Epidermal melanocyte (primary cell): ENCODE measurements around the gene NAXD.
"Not testable (repeated sequence)": the region's sequence is repeated elsewhere in the genome, so short reads cannot be mapped to it uniquely, and the experiment has no call there.

Source experiments
- DNase-seq: peaks from one replicate; pipeline ENCODE4 v3.0.0; 2011; ENCODE audit warnings: low spot score; ENCODE audit not compliant: insufficient read length

NAXD gene

GRCh38 chr13:110593430-110594130 is 21.8 kb upstream of the NAXD start:
- no peak for DNase-seq

DNA sequence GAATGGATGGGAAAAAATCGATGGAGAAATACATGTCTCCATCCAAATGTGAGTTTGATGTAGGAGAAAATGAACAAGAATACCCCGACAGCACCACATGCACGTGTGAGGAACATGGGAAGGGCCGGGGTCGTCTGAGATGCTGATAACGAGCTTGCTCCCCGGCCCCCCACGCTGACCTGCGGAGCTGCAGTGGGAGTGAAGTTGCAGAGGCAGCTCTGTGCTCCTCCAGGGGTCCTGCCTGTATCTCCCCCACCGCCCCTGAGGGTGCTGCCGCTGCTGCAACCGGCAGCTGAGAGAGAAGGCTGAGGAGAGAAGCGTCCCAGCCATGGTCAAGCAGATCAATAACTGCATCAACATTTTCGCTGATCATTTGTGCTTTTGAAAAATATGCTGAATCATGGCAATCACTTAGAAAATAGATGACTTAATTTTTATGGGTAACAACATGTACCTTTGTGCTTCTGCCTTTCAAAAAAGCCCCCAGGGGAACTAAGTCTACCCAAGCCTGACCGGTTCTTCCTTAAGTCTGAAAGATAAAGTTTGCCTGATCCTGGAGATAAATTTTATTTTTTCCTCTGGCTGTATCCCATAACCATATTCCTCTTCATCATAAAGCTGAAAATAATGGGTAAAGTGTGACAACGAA is 18.2 kb upstream of the NAXD start:
- DNase-seq, result no peak

DNA sequence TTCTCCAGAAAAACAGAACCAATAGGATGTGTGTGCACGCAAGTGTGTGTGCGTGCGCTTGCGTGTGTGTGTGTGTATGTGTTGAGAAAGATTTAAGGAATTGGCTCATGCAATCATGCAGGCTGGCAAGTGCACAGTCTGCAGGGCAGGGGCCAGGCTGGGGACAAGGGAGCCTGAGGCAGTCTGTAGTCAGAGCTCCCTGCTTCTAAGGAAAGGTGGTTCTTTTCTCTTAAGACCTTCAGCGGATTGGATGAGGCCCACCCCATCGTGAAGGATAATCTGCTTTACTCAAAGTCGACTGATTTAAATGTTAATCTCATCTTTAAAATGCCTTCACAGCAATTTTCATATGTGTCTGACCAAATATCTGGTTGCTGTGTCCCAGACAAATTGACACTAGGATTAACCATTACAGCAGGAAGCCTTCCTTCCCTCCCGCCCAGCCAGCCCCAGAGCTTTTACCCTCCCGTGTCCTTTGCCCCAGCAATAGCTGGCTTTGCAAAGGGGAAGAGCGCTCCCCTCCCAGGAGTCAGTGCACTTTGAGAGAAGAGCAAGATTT is 15.0 kb upstream of the NAXD start:
- DNase-seq, result no peak

GRCh38 chr13:110600980-110601379 is 14.4 kb upstream of the NAXD start:
- no peak for DNase-seq

- no peak for DNase-seq
Measured at GRCh38 chr13:110605132-110605531, 10.2 kb upstream of the NAXD start.

DNA sequence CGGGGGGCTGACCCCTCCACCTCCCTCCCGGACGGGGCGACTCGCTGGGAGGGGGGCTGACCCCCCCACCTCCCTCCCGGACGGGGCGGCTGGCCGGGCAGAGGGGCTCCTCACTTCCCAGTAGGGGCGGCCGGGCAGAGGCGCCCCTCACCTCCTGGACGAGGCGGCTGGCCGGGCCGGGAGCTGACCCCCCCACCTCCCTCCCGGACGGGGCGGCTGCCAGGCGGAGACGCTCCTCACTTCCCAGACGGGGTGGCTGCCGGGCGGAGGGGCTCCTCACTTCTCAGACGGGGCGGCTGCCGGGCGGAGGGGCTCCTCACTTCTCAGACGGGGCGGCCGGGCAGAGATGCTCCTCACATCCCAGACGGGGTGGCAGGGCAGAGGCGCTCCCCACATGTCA is 9.1 kb upstream of the NAXD start:
- not testable (repeated sequence) for DNase-seq

DNA sequence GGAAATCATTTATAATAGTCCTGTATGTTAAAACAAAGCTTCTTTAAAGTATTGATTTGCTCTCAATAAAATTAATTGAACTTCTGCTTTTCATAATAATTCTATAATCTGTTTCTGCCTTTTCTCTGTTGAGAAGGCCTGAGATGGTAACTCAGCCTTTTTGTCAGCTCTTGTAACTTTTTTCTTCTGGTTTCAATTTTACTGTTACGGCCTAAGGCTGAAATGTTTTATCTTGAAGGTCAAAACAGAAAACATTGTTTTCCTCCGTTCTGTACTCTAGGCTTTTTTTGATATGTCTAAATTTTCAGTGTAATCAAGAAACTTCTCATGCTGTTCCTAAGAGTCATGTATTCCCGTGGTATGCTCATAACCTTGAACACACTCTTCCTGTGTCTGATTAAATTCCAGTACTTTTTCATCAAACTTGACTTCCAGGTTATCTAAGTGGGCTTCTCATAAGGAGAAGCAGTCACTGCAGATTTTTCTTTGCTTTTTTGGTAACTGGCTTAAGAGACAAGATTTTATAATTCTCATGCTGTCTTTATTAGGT is 7.6 kb upstream of the NAXD start:
- no peak for DNase-seq

DNA sequence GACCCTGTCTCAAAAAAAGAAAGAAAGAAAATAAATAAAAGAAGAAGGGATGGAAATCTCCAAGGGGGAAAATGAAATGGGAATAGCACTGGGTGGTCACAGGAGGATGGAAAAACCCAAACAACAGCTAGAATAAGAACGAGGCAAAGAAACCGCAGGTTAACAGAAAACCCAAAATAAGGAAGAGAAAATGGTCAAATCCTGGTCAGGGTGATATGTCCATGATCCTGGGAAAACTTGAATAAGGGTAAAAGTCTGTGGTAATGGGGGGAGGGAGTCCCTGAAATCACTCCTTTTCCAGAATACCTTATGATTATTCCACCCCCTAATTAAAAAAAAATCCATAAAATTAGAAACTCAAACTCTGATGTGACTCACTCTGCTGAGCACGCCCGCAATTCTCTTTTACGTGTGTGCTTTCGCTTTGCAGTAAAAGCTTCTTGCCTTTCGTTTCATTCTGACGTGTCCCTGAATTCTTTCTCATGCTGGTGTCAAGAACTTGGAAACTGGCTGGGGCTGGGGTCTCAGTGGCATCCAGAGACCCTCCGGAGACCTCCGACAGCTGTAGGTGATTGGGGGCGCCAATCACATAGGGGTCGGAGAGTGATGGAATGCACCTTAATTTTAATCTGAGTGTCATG is 4.3 kb upstream of the NAXD start:
- DNase-seq, result no peak

DNA sequence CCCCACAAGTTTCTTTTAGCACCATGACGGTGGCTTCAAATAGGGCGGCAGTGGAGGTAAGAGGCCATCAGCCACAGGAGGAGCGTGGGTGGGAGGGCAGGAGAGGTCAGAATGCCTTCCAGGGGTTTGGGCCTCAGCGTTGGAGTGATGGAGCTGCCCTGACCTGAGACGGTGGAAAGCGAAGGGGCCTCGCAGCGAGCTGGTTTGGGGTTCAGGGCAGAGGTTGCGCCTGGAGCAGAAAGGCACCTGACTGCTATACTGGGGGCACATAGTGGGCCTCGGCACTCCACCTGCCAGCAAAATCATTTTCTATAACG is 382 bp upstream of the NAXD start:
- no peak for DNase-seq

- DNase-seq, result peak; percentile 25
Measured at GRCh38 chr13:110616103-110617101, 1.1 kb downstream of the NAXD start.

- peak; percentile 14 for DNase-seq
Measured at GRCh38 chr13:110617321-110618072, 2.2 kb downstream of the NAXD start.

DNA sequence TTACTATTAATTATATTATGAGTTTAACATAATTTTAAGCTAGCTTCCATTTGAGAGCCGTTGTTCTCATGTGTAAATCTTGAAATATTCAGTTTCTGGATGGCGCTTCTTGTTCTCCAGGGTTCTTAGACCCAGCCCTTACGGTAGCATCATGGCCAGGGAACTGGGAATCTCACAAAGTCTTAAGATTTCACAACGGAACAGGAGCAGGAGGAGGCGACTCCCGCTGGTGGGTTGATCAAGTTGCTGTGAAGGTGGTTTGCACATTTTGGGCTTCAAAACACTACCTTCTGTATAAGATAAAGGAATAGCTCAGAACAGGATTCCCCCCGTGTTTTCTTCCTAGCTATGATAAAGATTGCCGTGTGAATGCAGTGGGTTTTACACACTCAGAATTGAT is 2.8 kb downstream of the NAXD start:
- DNase-seq, result no peak

- no peak for DNase-seq
Measured at GRCh38 chr13:110618780-110619179, 3.4 kb downstream of the NAXD start.

- DNase-seq, result peak; percentile 28
Measured at GRCh38 chr13:110620596-110620995, 5.3 kb downstream of the NAXD start.

DNA sequence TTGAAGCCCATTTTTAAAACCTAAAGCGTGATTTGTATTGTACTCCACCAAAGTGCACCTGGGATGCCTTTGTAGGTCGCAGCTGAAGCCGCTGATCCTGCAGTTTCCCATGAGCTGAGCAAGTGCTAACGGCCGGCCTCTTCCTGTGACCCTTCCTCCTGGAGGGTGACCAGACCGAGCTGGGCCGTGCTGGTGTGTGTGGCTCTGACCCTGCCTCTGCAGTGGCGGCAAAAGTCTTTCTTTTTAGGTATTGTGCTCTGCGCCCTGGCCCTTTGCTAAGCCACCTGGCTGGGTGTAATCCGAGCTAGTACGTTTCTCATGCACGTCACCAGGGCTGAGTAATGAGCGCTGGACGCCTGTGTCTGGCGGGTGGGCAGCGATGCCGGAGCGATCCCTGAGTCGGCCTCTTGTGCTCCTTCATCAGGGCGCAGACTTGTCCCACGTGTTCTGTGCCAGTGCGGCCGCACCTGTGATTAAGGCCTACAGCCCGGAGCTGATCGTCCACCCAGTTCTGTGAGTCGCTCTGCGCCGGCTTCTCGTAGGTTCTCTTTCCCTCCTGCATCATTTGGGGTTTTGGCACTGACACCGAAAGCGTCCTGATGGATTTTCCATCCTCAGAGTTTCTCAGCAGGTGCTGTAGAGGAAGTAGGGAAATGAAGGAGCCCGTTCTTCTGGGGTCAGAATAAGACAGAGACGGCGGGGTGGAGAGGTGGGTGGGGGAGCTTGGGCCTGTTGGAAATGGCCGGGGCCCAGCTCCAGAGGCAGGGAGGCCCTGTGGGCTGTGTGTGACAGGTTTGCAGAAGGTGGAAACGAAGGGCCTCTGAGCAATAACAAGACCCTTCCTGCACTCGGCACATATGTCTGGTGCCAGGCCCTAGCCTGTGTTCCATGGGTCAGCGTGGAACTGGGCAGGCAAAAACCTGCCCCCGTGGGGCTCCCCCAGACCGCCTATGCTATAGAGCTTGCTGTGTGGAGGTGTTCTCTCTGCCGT is 9.7 kb downstream of the NAXD start:
- no peak for DNase-seq

DNA sequence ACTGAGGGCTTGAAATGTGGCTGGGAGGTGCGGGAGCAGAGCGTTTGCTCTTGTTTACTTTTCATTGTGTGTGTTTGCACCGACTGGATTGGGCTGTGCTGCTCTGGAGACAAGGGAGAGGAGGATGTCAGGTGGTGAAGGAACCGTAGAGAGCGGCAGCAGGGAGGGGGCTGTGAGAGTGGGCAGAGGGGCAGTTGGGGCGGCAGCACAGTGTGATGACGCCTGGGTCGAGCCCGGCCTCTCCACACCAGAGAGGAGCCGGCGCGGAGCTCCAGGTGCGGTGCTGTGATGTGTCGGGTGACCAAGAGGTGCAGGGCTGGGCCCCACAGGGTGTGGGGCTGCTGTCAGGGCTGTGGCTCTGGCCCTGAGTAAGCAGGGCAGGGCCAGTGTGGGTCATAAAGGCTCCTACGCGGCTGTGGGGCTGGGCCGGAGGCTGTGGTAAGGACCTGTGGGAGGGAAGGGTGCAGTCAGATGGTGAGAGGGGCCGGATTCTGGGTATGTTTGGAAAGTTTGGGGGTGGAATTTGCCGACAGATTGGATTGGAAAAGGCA is 10.5 kb downstream of the NAXD start:
- no peak for DNase-seq

- no peak for DNase-seq
Measured at GRCh38 chr13:110626521-110626920, 11.2 kb downstream of the NAXD start.

GRCh38 chr13:110627351-110627750 is 12.0 kb downstream of the NAXD start:
- DNase-seq, result no peak
